GM12872 (cell line): ENCODE data around the gene CTF1.

ENCODE experiments used
- CTCF ChIP-seq: IDR thresholded peaks from 3 replicates; pipeline ENCODE4 v1.5.1; 2011; ENCODE audit warnings: low read depth, mild to moderate bottlenecking, low read length, moderate library complexity; ENCODE audit not compliant: insufficient read depth

Gene CTF1

DNA sequence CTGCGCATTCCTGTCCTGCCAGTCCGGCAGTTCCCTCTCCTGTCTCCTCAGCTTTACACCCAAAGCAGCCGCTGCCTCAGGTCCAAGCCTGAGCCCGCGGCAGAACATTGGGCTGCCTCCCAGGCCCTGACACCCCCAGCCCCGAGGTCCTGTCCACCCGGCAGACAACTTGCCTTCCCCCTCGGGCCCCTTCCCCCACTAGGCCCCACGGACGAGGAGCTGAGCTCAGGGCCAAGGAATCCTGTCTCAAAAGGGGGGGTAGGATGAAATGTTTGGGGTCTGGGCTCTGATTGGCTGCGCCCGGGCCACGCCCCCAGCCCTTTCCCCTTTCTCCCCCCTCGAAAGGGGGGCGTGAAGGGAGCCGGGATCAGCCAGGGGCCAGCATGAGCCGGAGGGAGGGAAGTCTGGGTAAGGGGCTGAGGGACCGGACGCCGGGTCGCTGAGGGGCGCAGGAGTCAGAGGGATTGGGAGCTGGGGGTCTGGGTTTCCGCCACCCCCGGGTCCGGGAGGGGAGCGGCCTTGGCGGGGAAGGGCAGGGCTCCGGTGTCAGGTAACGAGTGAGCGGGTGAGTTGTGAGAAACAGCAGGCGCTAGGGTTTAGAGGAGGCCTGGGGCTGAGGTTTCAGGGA is at the start of gene CTF1:
Gene CTF1 (plus strand): TSS at position 354 of the 628 bp plus-strand sequence. CDS start 30 bp downstream, at position 384.
- no peak for TF ChIP-seq CTCF

- TF ChIP-seq CTCF, result no peak
Observed at GRCh38 chr16:30846649-30847402, 49.6 kb upstream of the CTF1 start.

- no peak for TF ChIP-seq CTCF
Observed at GRCh38 chr16:30850246-30850645, 46.2 kb upstream of the CTF1 start.

GRCh38 chr16:30853758-30854157 is 42.7 kb upstream of the CTF1 start:
- TF ChIP-seq CTCF, result no peak

GRCh38 chr16:30858111-30858495 is 38.3 kb upstream of the CTF1 start:
- TF ChIP-seq CTCF, result no peak

DNA sequence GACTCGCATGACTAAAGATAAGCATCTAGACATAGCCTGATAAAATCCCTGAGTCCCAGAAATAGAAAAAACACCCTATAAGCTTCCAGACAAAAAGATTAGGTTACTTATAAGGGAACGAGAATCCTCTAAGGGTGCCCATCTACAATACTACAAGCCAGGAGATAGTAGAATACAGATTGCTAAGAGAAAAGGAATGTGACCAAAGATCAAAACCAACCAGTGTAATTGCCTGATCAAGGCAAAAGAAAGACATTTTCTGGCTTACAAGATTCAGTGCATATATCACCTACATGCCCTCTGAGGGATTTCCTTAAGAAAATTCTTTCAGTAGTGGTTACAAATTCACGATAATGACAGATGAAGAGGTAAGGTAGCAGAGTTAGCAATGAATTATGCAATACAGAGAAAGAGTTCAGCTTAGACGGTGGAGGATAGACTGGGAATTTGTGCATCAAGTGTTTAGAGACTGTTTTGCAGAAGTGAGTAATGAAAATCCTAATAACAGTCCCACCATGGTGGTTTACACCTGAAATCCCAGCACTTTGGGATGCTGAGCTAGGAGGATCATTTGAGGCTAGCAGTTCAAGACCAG is 37.5 kb upstream of the CTF1 start:
- no peak for TF ChIP-seq CTCF

- no peak for TF ChIP-seq CTCF
Observed at GRCh38 chr16:30866031-30866430, 30.4 kb upstream of the CTF1 start.
